WTC11 (cell line): ENCODE data around the gene CAPN9. TPM values are rescaled to one million over a fixed set of nuclear protein-coding genes. Genes with fewer than 3 reads are reported as not detected.

ENCODE experiments used
- ATAC-seq: fragments of 200-7000 bp; cut with Tn5 transposase; 2 replicates; pipeline ENCODE4 v1.10.0; 2021; ENCODE audit warnings: mild to moderate bottlenecking, moderate library complexity
- CTCF ChIA-PET: fragments of 300-600 bp; sonication (Branson Sonifier 250); formaldehyde crosslinking; loops from one replicate; lab custom pipeline; 2021; ENCODE audit warnings: antibody characterized with exemption; lab: Charles Lee
- POLR2A ChIA-PET: fragments of 350-600 bp; sonication (Branson Sonifier 250); formaldehyde crosslinking; loops from one replicate; lab custom pipeline; 2021; ENCODE audit warnings: antibody characterized with exemption; lab: Charles Lee
- DNase-seq: peaks from one replicate; pipeline ENCODE4 v3.0.0; 2021; ENCODE audit warnings: low spot score
- H3K27ac Mint-ChIP-seq: 2 replicates; pipeline ENCODE4 v1.8.0; 2021; ENCODE audit warnings: mixed read lengths
- H3K27me3 Mint-ChIP-seq: 2 replicates; pipeline ENCODE4 v1.8.0; 2021; ENCODE audit warnings: low read depth, mild to moderate bottlenecking, moderate library complexity, mixed read lengths
- H3K36me3 Mint-ChIP-seq: 2 replicates; pipeline ENCODE4 v1.8.0; 2021; ENCODE audit warnings: mixed read lengths
- H3K4me1 Mint-ChIP-seq: 2 replicates; pipeline ENCODE4 v1.8.0; 2022; ENCODE audit warnings: mixed read lengths
- H3K4me3 Mint-ChIP-seq: 2 replicates; pipeline ENCODE4 v1.8.0; 2021; ENCODE audit warnings: mild to moderate bottlenecking, moderate library complexity, mixed read lengths
- H3K9me3 Mint-ChIP-seq: 2 replicates; pipeline ENCODE4 v1.8.0; 2021; ENCODE audit warnings: mixed read lengths
- ARID4B ChIP-seq: sonication (generic); formaldehyde crosslinking; IDR thresholded peaks from 2 replicates; pipeline ENCODE4 v1.8.0; 2023; ENCODE audit warnings: missing genetic modification reagents, mild to moderate bottlenecking, borderline replicate concordance
- ATF1 ChIP-seq: sonication (generic); formaldehyde crosslinking; IDR thresholded peaks from 2 replicates; pipeline ENCODE4 v1.8.1; 2023; ENCODE audit warnings: mild to moderate bottlenecking, moderate library complexity, missing genetic modification reagents
- FOXP4 ChIP-seq: sonication (generic); formaldehyde crosslinking; IDR thresholded peaks from 2 replicates; pipeline ENCODE4 v1.8.0; 2022; ENCODE audit warnings: mild to moderate bottlenecking, missing genetic modification reagents
- HMGA2 ChIP-seq: fragments of 250-450 bp; sonication (Bioruptor Pico); IDR thresholded peaks from 2 replicates; pipeline ENCODE4 v1.4.0; 2021; ENCODE audit warnings: mild to moderate bottlenecking, moderate library complexity
- MYBL2 ChIP-seq: sonication (generic); formaldehyde crosslinking; IDR thresholded peaks from 2 replicates; pipeline ENCODE4 v1.8.1; 2023; ENCODE audit warnings: mild to moderate bottlenecking, moderate library complexity, missing genetic modification reagents
- NFYB ChIP-seq: sonication (generic); formaldehyde crosslinking; conservative IDR thresholded peaks from 2 replicates; pipeline ENCODE4 v1.8.0; 2022; ENCODE audit warnings: low read depth, missing genetic modification reagents
- PRDM15 ChIP-seq: sonication (generic); formaldehyde crosslinking; IDR thresholded peaks from 2 replicates; pipeline ENCODE4 v1.8.0; 2022; ENCODE audit warnings: missing genetic modification reagents
- SMAD4 ChIP-seq: sonication (generic); formaldehyde crosslinking; IDR thresholded peaks from 2 replicates; pipeline ENCODE4 v1.8.0; 2022; ENCODE audit warnings: mild to moderate bottlenecking, missing genetic modification reagents
- TEAD1 ChIP-seq: sonication (generic); formaldehyde crosslinking; IDR thresholded peaks from 2 replicates; pipeline ENCODE4 v1.8.0; 2022; ENCODE audit warnings: mild to moderate bottlenecking, missing genetic modification reagents
- ZNF121 ChIP-seq: sonication (generic); formaldehyde crosslinking; IDR thresholded peaks from 2 replicates; pipeline ENCODE4 v1.8.0; 2023; ENCODE audit warnings: missing genetic modification reagents
- ZNF281 ChIP-seq: sonication (generic); formaldehyde crosslinking; IDR thresholded peaks from 2 replicates; pipeline ENCODE4 v1.8.0; 2023; ENCODE audit warnings: mild to moderate bottlenecking, missing genetic modification reagents
- ZNF425 ChIP-seq: fragments of 250-450 bp; sonication (Bioruptor Pico); conservative IDR thresholded peaks from 2 replicates; pipeline ENCODE4 v1.9.0; 2021; ENCODE audit warnings: mild to moderate bottlenecking
- ZSCAN18 ChIP-seq: fragments of 250-450 bp; sonication (Bioruptor Pico); IDR thresholded peaks from 2 replicates; pipeline ENCODE4 v2.1.2; 2022; ENCODE audit warnings: mild to moderate bottlenecking, moderate library complexity
- total RNA-seq: library from RNA; stranded (reverse); gene quantifications from 3 replicates; pipeline ENCODE4 v1.2.3, GENCODE V29; 2021

CAPN9 gene
- total RNA-seq, 1 experiment from 2014 or later, result not detected

GRCh38 chr1:230737622-230738262 lies 9.4 kb upstream of the CAPN9 start (continued):
- no peak for TF ChIP-seq ZNF425 (CRISPR knock-in tag)
- TF ChIP-seq HMGA2 (CRISPR knock-in tag), result no peak

GRCh38 chr1:230739564-230740290 lies 7.5 kb upstream of the CAPN9 start:
- ATAC-seq, result no peak
- Mint-ChIP-seq H3K4me3 (no peak overlapping the region), H3K36me3 (peaks cover 6% of the 10 kb centered on the region; the same call in 1 of the 2 replicates), H3K4me1 (peaks cover 6% of the 10 kb centered on the region), H3K27ac (no peak overlapping the region), H3K9me3 (peaks cover 12% of the 10 kb centered on the region), H3K27me3 (peaks cover 3% of the 10 kb centered on the region; the same call in 1 of the 2 replicates)
- POLR2A ChIA-PET, result no interaction called here
- CTCF ChIA-PET, result interaction anchor here (0.9 kb wide), 1 partner anchor 42 kb away, joined by 3 read pairs; no protein-coding TSS in a partner anchor
- no peak for TF ChIP-seq FOXP4 (CRISPR knock-in tag)
- no peak for TF ChIP-seq ZNF121
- DNase-seq, result no peak

- CTCF ChIA-PET, result interaction anchor here (0.7 to 1.0 kb wide), 2 partner anchors 10 to 29 kb away, joined by 3 to 4 read pairs; no protein-coding TSS in a partner anchor
- ATAC-seq, result no peak
- no peak for DNase-seq
- Mint-ChIP-seq H3K4me1 (peaks cover 12% of the 10 kb centered on the region), H3K9me3 (no peaks in the 10 kb centered on the region), H3K27ac (no peak overlapping the region), H3K4me3 (no peak overlapping the region), H3K27me3 (no peaks in the 10 kb centered on the region), H3K36me3 (no peaks in the 10 kb centered on the region)
- POLR2A ChIA-PET, result no interaction called here
- TF ChIP-seq ARID4B (CRISPR knock-in tag), result no peak
- no peak for TF ChIP-seq ZNF281 (CRISPR knock-in tag)
- no peak for TF ChIP-seq PRDM15
- no peak for TF ChIP-seq NFYB
- TF ChIP-seq ZSCAN18 (CRISPR knock-in tag), result no peak
- no peak for TF ChIP-seq ATF1
- TF ChIP-seq MYBL2 (CRISPR knock-in tag), result no peak
- no peak for TF ChIP-seq SMAD4 (CRISPR knock-in tag)
- no peak for TF ChIP-seq TEAD1
These were observed 3.3 kb upstream of the CAPN9 start for GRCh38 chr1:230743899-230744298.
